ENCODE results near the gene PACRG.

The PACRG gene

DNA sequence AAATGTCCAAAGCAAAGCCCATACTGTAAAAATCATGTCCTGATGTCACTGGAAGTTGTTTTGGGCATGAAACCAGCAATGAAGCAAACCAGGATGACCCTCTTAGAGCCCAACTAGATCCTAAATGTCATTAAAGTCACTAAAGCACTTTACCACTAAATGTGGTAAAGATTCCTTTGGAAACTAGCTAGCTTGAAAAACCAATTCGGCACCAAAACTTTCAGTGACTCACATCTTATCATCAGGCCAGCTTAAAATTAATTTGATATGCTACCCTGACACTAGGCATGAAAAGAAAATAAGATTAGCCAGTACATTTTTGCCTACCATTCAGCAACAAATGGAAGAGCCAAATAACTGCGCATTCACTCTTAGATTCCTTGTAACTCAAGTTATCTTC lies 145.8 kb downstream of the PACRG start:
- no peak for DNase-seq

DNA sequence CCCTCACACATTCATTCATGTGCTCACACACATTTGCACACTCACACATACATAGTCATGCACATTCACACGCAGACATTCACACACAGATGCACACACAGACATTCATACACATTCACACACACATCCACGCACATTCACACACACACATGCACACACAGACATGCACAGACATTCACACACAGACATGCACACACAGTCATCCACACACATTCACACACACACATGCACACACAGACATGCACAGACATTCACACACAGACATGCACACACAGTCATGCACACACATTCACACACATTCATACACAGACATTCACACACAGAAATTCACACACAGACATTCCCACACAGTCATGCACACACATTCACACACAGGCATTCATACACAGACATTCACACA lies 147.3 kb downstream of the PACRG start:
- no peak for DNase-seq

DNA sequence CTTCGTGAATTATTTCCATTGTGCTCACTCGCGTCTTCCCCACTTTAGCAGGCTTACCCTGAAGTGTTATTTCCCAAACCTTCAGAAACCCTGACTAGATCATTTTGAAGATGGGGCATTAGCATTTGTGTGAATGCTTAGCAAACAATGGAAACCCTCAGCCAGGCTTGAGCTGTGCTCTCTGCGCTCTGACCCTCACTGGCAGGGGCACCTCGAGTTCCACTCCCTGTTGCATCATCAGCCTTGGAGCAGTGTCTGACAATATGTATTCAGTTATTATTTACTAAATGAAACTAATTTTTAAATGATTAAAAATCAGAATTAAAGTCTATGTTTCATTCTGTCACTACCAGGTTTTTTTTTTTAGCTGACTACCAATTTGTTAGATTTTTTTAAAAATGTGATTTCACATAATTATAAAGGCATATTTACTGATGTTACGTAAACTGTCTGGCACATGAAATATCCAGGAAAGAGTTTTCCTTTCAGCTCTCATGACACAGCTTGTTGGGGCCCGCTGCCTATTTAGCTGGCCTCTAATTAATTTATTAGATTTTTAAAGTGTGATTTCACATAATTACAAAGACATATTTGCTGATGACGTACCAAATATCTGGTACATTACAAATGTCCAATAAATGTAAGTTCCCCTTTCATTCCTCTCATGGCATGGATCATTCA lies 155.2 kb downstream of the PACRG start:
- DNase-seq: no peak

DNA sequence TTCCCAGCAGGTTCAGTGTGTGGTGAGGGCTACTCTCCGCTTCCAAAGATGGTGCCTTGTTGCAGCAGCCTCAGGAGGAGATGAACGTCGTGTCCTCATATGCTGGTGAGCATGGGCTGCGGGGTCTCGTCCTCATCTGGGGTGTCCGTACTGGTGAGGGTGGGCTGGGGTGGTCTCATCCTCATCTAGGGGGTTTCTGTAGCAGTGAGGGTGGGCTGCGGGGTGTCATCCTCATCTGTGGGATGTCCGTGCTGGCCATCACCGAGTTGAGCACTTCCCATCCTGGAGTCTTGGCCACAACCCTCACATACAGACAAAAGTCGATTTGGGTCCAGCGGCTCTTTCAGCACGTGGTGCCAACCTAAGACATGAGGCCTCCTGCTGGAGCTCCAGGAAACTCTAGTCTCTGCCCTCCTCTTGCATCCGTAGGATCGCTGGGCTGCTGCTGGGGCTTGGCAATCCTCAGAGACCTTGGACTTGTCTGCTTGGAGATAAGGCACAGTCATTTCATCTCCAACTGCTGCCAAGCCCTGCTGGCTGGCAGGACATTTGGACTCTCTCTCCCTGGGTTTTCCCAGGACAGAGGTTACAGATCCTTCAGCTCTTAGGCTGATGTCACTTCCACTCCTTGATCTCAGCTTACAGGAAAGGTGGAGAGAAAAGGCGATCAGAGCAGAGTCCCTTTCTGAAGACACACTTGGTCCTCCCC lies 160.4 kb downstream of the PACRG start:
- DNase-seq: no peak

DNA sequence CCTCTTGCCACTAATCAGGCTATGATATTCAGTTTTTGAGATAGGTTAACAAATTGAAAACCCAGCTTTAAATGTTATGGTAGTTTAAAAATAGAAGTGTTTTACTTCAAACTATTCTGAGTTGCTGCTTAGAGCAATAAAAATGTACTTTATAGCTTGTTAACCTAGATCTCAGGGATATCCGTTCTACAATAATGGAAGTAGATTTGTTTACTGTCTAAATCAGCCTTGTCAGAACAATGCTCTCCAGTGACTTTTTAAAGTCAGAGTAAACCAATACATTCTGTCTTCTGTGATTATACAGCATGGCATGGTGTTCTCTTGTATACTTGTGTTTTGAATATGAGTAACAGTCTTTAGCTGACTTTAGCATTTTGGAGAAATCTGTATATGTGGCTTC lies 161.5 kb downstream of the PACRG start:
- no peak for DNase-seq

DNA sequence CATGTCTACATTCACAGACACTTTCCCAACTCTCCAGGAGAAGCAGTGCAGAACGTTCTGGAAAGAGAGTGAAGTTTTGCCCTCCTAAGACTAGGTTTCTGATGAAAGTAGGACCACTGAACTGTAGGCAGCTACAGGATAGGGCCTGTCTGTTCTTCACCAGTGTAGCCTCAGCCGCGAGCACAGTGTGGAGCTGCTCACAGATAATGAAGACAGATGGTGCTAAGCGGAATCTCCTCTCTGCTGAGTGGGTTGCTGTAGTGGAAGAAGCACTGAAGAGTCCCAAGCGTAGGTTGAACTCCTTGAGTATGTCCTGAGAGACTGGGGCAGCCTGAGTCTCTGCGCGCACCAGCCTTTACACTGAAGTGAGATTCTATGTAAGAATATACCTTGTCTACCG lies 170.2 kb downstream of the PACRG start:
- DNase-seq: no peak

DNA sequence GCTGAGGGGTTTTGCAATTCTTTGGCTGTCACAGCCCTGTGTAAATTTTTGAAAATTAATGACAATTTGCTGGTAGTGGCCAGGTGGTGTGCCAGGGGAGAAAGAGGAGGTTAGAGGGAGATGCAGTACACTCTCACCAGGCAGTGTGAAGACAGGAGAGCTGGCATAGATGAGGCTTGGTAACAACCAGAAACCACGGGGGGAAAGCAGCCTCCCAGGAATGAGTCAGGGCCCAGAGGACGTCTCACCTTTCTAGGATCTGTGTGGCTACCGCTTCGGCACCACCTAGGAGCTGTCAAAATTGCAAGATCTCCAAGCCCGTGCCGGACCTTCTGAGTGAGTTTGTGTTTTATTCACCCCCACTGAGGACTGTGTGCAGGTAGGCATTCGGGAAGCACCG lies 171.4 kb downstream of the PACRG start:
- DNase-seq: no peak

DNA sequence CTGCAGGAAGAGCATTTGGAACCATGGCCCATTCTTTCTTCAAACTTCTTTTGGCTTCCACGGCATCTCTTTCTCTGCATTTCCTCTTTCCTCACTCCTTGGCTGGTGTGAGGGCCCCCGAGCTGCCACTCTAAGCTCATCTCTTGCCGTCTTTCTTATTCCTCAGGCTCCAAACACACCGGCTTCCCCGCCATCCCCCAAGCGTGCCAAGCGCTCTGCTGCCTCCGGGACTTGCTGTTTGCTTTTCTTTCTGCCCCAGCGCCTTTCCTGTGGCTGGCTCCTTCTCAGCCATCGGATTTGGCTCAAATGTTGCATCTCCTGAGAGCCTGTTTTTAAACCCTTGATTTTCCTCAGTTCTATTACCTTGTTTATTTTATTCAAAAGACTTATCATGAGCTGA lies 172.7 kb downstream of the PACRG start:
- no peak for DNase-seq

DNA sequence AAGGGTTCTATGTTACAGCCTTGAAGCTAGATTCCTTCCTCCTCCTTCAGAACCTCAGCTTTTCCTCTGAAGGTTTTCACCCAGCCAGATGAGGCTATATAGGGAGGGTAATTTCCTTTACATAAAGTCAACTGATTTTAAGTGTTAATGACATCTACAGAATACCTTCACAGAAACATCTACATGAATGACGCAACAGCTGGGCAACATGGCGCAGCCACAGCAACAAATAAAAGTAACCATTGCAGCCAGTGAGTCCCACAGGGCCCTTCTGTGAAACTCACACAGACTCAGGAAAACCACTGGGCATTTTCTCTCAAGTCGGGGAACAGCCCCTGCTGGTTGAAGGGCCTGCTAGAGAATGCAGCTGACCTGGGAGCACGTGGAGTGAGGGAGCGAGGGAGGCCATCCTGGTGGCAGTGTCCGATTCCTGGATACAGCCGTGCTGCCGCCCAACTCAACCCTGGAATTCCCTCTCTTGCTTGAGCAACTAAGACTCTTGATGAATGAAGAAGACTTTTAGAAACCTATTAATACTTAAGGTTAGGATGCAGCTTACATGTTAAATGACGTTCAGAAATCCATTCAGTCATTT lies 176.4 kb downstream of the PACRG start:
- DNase-seq: no peak

DNA sequence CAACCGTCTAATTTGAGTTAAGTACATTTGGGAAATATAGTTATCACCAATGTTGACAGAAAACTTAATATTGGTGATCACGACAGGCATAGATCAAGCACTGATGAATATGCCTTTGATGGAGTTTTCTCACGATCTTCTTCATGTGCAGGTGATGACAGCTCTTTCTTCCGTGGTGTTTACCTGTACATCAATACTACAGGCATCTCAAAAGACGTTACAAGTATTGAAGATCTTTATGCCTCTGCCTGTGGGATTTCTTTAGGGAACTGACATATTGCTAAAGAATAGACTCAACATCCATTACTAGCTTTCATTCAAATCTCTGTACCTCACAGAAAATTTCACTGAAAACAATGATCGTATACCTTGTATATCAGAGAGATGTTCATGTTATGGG lies 178.7 kb downstream of the PACRG start:
- DNase-seq: no peak

DNA sequence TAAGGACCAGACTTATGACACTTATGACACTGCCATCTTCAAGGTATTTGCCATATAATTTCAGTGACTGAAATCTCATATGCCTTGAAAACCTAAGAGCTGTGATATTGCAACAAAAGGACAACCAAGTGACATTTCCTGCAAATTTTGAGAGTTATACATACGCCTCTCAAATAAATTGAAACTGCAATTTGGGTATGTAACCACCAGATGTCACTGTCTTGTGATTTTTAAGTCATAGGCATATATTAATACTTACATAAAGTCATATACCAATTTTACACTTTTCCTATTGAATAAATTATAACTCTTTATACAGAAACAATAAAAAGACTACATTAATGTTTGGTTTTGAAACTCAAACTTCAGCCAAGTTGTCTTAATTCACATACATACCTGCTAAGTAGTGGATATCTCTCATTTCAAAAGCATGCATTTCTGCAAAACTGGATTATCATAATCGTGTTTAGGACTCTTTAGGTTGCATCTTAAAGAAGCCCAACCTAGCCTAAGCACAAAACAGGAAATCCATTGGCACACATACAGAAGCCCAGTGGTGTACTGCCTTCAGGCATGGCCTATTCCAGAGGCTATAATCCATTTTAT lies 180.2 kb downstream of the PACRG start:
- no peak for DNase-seq

DNA sequence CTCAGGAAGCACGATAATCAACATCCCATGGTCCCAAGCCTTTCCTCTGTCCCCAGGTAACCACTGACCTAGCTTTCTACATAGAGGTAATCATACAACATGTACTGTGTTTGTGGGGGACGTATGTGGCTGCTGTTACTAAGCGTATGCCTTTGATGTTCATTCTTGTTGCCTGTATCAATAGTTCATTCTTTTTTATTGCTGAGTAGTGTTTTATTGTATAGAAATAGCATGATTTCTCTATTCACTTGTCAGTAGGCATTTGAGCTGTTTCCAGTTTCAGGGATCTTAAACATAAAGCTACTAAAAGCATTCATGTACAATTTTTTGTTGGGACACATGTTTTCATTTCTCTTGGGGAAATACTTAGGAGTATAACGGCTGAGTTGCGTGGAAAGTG lies 185.4 kb downstream of the PACRG start:
- DNase-seq: no peak

DNA sequence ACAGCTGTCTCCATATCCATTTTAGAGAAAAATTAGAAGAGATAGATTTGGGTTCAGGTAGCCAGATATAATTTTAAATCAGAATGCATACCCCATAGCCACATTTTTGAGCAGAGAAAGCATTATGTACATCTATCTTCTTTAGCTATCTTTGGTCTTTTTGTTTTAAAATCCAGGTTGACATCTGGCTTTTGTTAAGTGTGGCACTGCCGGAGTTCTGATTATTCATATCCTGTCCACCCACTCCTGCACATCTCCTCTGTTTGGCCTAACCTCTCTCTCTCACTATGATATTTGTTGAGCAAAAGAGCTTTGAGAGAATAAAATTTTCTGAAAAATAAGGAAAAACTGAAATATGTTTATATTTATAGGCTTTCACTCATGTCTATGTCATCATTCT lies 189.7 kb downstream of the PACRG start:
- no peak for DNase-seq

DNA sequence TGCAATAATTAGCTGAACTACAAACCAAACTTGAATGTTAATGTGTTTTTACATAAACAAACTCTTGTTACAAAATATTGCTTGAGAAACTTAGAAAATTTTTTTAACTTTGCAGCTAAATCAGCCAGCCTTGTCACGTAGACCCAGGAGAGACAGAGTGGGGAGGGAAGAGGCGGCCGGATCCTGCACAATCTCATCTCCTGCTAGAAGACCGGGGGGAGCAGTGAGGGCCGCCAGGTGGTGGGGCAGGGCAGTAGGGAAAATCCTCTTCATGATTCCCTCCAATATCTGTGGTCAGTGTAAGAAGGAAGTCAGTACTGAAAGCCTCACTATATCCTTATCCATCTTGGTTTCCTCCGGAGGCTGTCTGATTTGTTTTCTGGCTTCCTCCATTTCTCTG lies 193.3 kb downstream of the PACRG start:
- no peak for DNase-seq

DNA sequence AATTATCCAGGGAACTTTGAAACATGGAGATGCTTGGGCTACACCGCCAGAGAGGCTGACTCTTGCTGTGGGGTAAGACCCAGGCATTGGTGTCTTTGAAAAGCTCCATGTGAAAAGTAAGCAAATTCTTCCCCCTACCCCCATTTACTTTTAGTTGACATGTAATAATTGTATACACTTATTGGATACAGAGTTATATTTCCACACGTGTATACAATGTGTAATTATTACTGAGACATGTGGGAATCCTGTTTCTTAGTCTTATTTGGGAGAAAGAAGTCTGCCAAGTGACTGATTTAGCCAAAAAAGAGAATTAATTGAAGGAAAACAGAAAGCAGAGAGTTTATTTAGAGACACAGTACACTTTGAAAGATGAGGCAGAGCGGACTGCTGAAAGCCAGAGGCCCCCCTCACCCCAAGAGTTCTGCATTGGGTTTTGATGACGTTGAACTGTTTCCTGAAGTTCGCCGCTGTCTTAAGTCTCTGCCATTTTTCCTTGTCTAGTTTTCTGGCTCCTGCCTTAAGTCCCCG lies 193.8 kb downstream of the PACRG start:
- DNase-seq: no peak

DNA sequence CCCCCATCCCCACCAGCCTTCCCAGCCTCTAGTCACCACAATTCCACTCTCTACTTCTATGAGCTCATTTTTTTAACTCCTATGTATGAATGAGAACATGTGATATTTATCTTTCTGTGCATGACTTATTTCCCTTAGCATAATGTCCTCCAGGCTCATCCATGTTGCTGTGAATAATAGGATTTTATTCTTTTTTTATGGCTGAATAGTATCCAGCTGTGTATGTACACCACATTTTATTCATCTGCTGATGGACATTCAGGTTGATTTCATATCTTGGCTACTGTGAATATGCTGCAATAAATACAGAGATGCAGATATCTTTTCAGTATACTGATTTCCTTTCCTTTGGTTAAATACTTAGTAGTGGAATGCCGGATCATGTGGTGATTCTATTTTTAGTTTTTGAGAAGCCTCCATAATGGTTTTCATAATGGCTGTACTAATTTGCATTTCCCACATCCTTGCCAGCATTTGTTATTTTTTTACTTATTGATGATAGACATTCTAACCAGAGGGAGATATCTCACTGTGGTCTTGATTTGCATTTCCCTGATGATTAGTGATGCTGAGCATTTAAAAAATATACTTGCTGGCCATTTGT lies 194.9 kb downstream of the PACRG start:
- DNase-seq: no peak

DNA sequence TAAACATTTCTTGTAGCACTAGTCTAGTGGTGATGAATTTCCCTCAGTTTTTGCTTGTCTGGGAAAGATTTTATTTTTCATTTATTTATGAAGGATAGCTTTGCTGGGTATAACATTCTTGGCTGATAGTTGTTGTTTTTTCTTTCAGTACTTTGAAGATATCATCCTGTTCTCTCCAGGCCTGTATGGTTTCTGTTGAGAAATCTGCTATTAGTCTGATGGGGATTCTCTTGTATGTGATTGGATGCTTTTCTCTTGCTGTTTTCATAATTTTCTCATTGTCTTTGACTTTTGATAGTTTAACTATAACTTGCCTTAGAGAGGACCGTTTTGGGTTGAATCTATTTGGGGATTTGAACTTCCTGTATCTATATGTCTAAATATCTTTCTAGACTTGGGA lies 207.1 kb downstream of the PACRG start:
- DNase-seq: no peak

DNA sequence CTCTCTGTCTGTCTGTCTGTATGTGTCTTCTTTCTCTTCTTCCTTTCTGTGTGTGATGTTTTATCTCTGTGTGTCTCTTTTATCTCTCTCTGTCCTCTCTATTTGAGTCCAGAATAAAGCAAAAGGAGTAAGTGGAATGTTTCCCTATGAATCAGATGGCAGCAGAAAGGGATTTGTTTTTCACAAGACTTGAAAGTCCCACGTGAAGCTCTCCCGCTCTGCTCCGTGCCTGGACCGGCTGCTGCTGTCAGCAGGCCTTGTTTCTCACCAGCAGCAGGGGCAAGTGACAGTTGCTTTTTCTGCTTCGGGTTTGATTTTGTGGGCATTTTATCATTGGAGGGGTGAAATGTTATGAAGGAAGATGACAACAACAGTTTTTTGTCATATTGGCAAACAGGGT lies 212.7 kb downstream of the PACRG start:
- DNase-seq: no peak

DNA sequence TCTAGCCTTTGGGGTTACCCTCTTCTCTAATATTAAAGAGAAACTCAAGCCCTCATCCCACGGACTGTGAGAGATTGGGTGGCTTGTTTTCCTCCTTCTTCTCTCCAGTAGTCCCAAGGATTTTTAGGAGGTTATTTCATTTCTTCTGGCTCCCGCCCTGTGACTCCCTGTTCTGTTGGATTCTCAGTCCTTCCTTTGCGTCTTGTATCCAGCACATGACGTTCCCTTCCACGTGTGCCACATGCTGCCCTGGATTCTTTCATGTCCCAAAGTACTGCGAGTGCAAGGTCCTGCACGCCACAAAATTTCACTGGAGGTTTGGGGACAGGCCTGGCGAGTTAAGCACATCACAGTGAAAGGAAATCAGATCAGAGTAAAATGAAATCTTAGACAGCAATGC lies 213.4 kb downstream of the PACRG start:
- no peak for DNase-seq

DNA sequence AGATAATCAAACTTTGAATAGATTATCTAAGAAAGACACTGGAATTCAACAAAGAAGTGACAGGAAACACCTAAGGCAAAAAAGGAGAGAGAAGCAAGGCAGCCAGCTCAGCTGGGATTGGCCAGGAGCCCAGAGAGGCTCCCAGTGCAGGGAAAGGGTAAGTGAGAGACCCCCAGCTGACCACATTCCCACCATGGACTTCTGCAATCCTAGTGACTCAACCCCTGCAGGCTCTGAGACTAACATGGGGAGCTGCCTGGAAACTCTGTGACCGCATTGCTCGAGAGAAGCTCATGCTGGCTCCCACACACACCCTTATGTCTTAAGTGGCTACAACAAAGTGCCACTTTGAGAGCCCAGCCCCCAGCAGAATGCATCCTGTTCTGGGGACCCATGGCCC lies 215.1 kb downstream of the PACRG start:
- DNase-seq: no peak

DNA sequence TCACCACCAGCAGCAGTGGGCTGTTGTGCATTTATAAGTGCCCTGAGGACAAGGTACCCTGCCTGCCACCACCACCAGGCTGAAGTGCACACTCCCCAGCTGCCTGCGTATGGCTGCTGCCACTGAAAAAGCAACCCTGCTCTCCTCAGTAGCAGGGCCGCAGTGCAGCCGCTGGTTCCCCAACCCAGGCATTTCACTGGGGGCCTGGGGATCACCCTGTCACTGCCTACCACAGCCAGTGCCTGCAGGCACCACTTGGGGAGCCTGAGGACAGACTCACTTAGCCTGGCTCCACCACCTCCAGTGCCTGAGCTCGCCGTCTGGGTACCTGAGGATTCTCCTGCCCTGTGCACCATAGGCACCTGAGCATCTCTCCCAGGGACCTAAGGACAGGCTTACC lies 215.6 kb downstream of the PACRG start:
- no peak for DNase-seq

DNA sequence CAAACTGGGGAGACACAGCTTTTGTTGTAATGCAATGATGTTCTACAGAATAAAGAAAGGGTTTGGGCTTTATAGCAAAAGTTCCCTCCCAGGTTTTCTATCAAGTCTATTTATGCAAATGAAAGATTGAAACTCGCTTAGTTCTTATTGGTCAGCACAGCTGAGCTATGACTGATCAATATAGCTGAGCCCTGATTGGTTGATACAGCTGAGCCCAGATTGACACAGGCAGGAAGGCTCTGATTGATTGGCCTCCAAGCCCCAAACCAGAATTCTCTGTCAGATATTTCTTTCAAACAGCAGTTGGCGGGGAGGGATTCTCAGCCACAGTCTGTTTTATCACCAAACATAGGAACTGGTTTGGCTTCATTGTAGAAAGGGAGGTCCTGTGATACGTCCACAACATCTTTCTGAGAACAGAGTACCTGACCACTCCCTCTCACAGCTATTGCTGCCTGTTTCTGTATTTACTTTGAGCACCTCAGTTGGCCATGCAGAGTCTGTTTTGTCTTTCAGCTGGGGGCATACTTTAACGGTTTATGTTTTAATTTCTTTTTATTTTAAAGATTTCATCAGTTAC lies 223.5 kb downstream of the PACRG start:
- DNase-seq: no peak

DNA sequence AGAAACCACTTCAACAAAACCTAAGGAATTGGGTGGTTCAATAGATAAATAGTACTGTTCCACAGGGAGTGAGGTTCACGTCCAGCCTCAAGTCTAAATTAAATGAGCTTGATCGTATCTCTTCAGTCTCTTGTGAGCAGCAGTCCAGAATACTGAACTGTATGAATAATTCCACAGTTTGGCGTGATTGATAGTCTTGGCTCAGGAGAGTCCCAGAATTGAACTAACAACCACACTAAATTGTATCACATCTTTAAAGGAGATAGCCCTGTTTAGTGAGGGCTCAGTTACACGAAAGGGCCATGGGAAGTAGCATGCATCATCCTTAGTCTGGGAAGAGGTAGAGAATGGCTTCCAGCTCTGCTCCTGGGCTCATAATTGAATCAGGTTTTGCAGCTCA lies 224.6 kb downstream of the PACRG start:
- DNase-seq: no peak
